ENCODE measurements around the gene RTRAF. TPM values are rescaled to one million over a fixed set of nuclear protein-coding genes. Genes with fewer than 3 reads are reported as not detected.

The RTRAF gene
- total and polyA plus RNA-seq, 9 of the 15 experiments (the other 6 are each of a cell fraction or from before 2014, with no cell fraction given), result 126 to 204 (median 155) TPM

- Histone ChIP-seq H3K4me3 (no peak overlapping the region), H3K4me2 (ENCODE audit: insufficient read depth, low read length) (no peak overlapping the region), H3K79me2 (ENCODE audit: control insufficient read depth, insufficient read depth, low read length) (no peaks in the 10 kb centered on the region), H3K36me3 (ENCODE audit: control insufficient read depth, insufficient read depth, low read length) (no peaks in the 10 kb centered on the region), H3K9me3 (replicated peaks; ENCODE audit: control insufficient read depth, insufficient read depth, low read depth, low read length) (no peaks in the 10 kb centered on the region), H2AFZ (ENCODE audit: low read depth, low read length) (no peak overlapping the region), H3K27me3 (ENCODE audit: control insufficient read depth in 2 of 2, insufficient read depth in 2 of 2, low read length in 2 of 2) (peaks cover 2 to 17% of the 10 kb centered on the region in 2 experiments; a peak in 2 of 5 replicates), H4K20me1 (replicated peaks; ENCODE audit: control insufficient read depth, insufficient read depth, low read length) (no peaks in the 10 kb centered on the region), H3K27ac (ENCODE audit: extremely low read depth, low read depth, low read length) (no peak overlapping the region), H3K4me1 (replicated peaks in 1 of 2; ENCODE audit: control insufficient read depth in 2 of 2, insufficient read depth in 2 of 2, low read length in 2 of 2) (no peaks in the 10 kb centered on the region), H3K9me1 (ENCODE audit: control insufficient read depth, insufficient read depth, low read length) (no peaks in the 10 kb centered on the region), H3K9ac (ENCODE audit: insufficient read depth in 1 of 2, low read depth in 2 of 2, low read length in 2 of 2) (no peak overlapping the region)
- no TSS peak for BruUV-seq (replicated peaks)
- ChIA-PET POLR2A (no interaction called here), CTCF (ENCODE audit: low intra/inter-chr PET ratio) (no interaction called here)
- no peak for ATAC-seq
- no peak for FAIRE-seq
- in situ Hi-C loops (cut with MboI) (no loop called here), intact Hi-C loops (cut with micrococcal nuclease) (no loop called here)
- 0% methylated on average over 2 of the region's 2 CpGs for WGBS (ENCODE audit: insufficient coverage, low coverage, missing lambda C conversion rate)
- no peak for DNase-seq (ENCODE audit: extremely low read depth in 1 of 4, low spot score in 3 of 4)
- TF ChIP-seq EZH2 (IDR thresholded peaks at IDR 0.05; ENCODE audit: borderline replicate concordance, low read depth, low read length) (no peak), SMARCC2 (IDR thresholded peaks at IDR 0.05; ENCODE audit: low read depth) (no peak), NR2C1 (IDR thresholded peaks at IDR 0.05) (no peak), NR2C1 (tag; IDR thresholded peaks at IDR 0.05) (no peak), JUND (IDR thresholded peaks at IDR 0.05; ENCODE audit: borderline replicate concordance, low read depth, low read length) (no peak), JUND (tag; IDR thresholded peaks at IDR 0.05; ENCODE audit: borderline replicate concordance, low read depth, low read length) (no peak), PML (IDR thresholded peaks at IDR 0.05; ENCODE audit: low read length) (no peak)
- TF ChIP-seq, protein P1, sequence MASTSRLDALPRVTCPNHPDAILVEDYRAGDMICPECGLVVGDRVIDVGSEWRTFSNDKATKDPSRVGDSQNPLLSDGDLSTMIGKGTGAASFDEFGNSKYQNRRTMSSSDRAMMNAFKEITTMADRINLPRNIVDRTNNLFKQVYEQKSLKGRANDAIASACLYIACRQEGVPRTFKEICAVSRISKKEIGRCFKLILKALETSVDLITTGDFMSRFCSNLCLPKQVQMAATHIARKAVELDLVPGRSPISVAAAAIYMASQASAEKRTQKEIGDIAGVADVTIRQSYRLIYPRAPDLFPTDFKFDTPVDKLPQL (IDR thresholded peaks at IDR 0.05; ENCODE audit: extremely low read depth, insufficient read length), result no peak
These were observed 21.8 kb upstream of the RTRAF start for GRCh38 chr14:51967521-51967920.

Measured in K562 (cell line).